Measurements from ENCODE around the gene SSX3.
"Not testable (repeated sequence)": the region's sequence is repeated elsewhere in the genome, so short reads cannot be mapped to it uniquely, and the experiment has no call there.

SSX3 gene

GRCh38 chrX:48356315-48357094, at the start of gene SSX3:
TSS of gene SSX3 (minus strand) at chrX:48356703. CDS start at chrX:48355249, 1,454 bp downstream.
- DNase-seq = not testable (repeated sequence)

- DNase-seq = not testable (repeated sequence)
Observed at GRCh38 chrX:48397825-48398224, 41.3 kb upstream of the SSX3 start.

GRCh38 chrX:48396931-48397330, 40.4 kb upstream of the SSX3 start:
- not testable (repeated sequence) for DNase-seq

- not testable (repeated sequence) for DNase-seq
Observed at GRCh38 chrX:48383239-48383638, 26.7 kb upstream of the SSX3 start, which contains the start of gene SSX4. TSS of gene SSX4 (plus strand) at chrX:48383539. CDS start at chrX:48384054, 515 bp downstream.

- DNase-seq = not testable (repeated sequence)
Observed at GRCh38 chrX:48370408-48370807, 13.9 kb upstream of the SSX3 start.

- not testable (repeated sequence) for DNase-seq
Observed at GRCh38 chrX:48367717-48368408, 11.4 kb upstream of the SSX3 start.

GRCh38 chrX:48359281-48359680, 2.8 kb upstream of the SSX3 start:
- not testable (repeated sequence) for DNase-seq

- no peak for DNase-seq
Observed at GRCh38 chrX:48357681-48358080, 1.2 kb upstream of the SSX3 start.

GRCh38 chrX:48346059-48346458, 10.4 kb downstream of the SSX3 start:
- not testable (repeated sequence) for DNase-seq

- DNase-seq = not testable (repeated sequence)
Observed at GRCh38 chrX:48313996-48314395, 42.5 kb downstream of the SSX3 start.

GRCh38 chrX:48306175-48306574, 50.3 kb downstream of the SSX3 start:
- DNase-seq = no peak

All from NCI-H187 (cell line).